ENCODE measurements around the gene TMEM161A. TPM values are rescaled to one million over a fixed set of nuclear protein-coding genes. Genes with fewer than 3 reads are reported as not detected.
A peak's percentile ranks its signal among the peaks of the same experiment; 100 is the strongest.

TMEM161A gene
- total and polyA plus RNA-seq, 2 of the 13 experiments (the other 11 are each of a cell fraction or from before 2014, with no cell fraction given): 25.9 to 31.4 TPM

GRCh38 chr19:19138109-19138981, at the start of gene TMEM161A (continued):
- TF ChIP-seq ZNF781 (CRISPR knock-in tag; IDR thresholded peaks at IDR 0.05; ENCODE audit: borderline replicate concordance, not compliant biosample characterization) (peak; percentile 73), ZNF264 (CRISPR knock-in tag; IDR thresholded peaks at IDR 0.05) (peak; percentile 49; the same call in 1 of the 2 replicates), ZSCAN22 (CRISPR knock-in tag; IDR thresholded peaks at IDR 0.05) (no peak), CBX1 (IDR thresholded peaks at IDR 0.05; ENCODE audit: low read depth) (no peak), FOXA1 (IDR thresholded peaks at IDR 0.05) (no peak), FOXA1 (CRISPR knock-in tag; IDR thresholded peaks at IDR 0.05) (no peak), MAFG (CRISPR knock-in tag; IDR thresholded peaks at IDR 0.05) (no peak), MTF1 (CRISPR knock-in tag; IDR thresholded peaks at IDR 0.05) (no peak), GATA4 (IDR thresholded peaks at IDR 0.05; ENCODE audit: borderline replicate concordance, low read depth) (peak; percentile 40; the same call in 1 of the 2 replicates), RAD21 (CRISPR knock-in tag; IDR thresholded peaks at IDR 0.05) (peak; percentile 8; the same call in 1 of the 2 replicates), KLF13 (CRISPR knock-in tag; IDR thresholded peaks at IDR 0.05) (no peak), MZF1 (CRISPR knock-in tag; IDR thresholded peaks at IDR 0.05; ENCODE audit: borderline replicate concordance) (no peak), SIX4 (CRISPR knock-in tag; IDR thresholded peaks at IDR 0.05) (no peak), ZNF547 (CRISPR knock-in tag; IDR thresholded peaks at IDR 0.05) (peak; percentile 73), SALL1 (CRISPR knock-in tag; IDR thresholded peaks at IDR 0.05) (peak; percentile 82), THAP8 (CRISPR knock-in tag; IDR thresholded peaks at IDR 0.05; ENCODE audit: borderline replicate concordance) (no peak), ZSCAN12 (CRISPR knock-in tag; IDR thresholded peaks at IDR 0.05) (no peak), FOXK2 (IDR thresholded peaks at IDR 0.05) (no peak), ZNF10 (CRISPR knock-in tag; IDR thresholded peaks at IDR 0.05; ENCODE audit: borderline replicate concordance, low read depth) (no peak), DNMT1 (CRISPR knock-in tag; IDR thresholded peaks at IDR 0.05) (no peak), SPEN (CRISPR knock-in tag; IDR thresholded peaks at IDR 0.05; ENCODE audit: low read depth) (peak; percentile 75; the same call in 1 of the 2 replicates), ZNF33A (CRISPR knock-in tag; IDR thresholded peaks at IDR 0.05; ENCODE audit: borderline replicate concordance) (no peak), ZNF510 (CRISPR knock-in tag; IDR thresholded peaks at IDR 0.05; ENCODE audit: low read depth) (no peak), ZBTB26 (CRISPR knock-in tag; IDR thresholded peaks at IDR 0.05; ENCODE audit: borderline replicate concordance) (no peak; the same call in 1 of the 2 replicates), RNF2 (conservative IDR thresholded peaks at IDR 0.05; ENCODE audit: low read depth) (peak; percentile 89), ZBTB37 (CRISPR knock-in tag; IDR thresholded peaks at IDR 0.05) (no peak), MBD4 (IDR thresholded peaks at IDR 0.05; ENCODE audit: borderline replicate concordance, low read length) (no peak), GZF1 (CRISPR knock-in tag; IDR thresholded peaks at IDR 0.05) (no peak), CHCHD3 (CRISPR knock-in tag; IDR thresholded peaks at IDR 0.05) (no peak), SMAD3 (CRISPR knock-in tag; IDR thresholded peaks at IDR 0.05) (no peak)
